GM18526 (cell line): Measurements from ENCODE around the gene SH2D7.

ENCODE experiments used
- POLR2A ChIP-seq: IDR thresholded peaks from 3 replicates; pipeline ENCODE4 v1.6.1; 2011; ENCODE audit not compliant: insufficient read length; ENCODE audit errors: extremely low read depth

The SH2D7 gene

GRCh38 chr15:78055919-78056713 is 36.2 kb upstream of the SH2D7 start:
- no peak for TF ChIP-seq POLR2A

- no peak for TF ChIP-seq POLR2A
Measured at GRCh38 chr15:78056714-78057269, 35.6 kb upstream of the SH2D7 start.

GRCh38 chr15:78057803-78058202 is 34.6 kb upstream of the SH2D7 start:
- TF ChIP-seq POLR2A, result no peak

- TF ChIP-seq POLR2A, result no peak
Measured at GRCh38 chr15:78058401-78058935, 33.9 kb upstream of the SH2D7 start.

GRCh38 chr15:78059110-78059839 is 33.1 kb upstream of the SH2D7 start:
- TF ChIP-seq POLR2A, result no peak

- no peak for TF ChIP-seq POLR2A
Measured at GRCh38 chr15:78060232-78060631, 32.1 kb upstream of the SH2D7 start.

- no peak for TF ChIP-seq POLR2A
Measured at GRCh38 chr15:78061963-78062427, 30.4 kb upstream of the SH2D7 start.

- TF ChIP-seq POLR2A, result no peak
Measured at GRCh38 chr15:78063217-78063616, 29.1 kb upstream of the SH2D7 start.

- TF ChIP-seq POLR2A, result no peak
Measured at GRCh38 chr15:78063970-78064385, 28.4 kb upstream of the SH2D7 start.

- TF ChIP-seq POLR2A, result no peak
Measured at GRCh38 chr15:78064544-78064943, 27.8 kb upstream of the SH2D7 start.

- no peak for TF ChIP-seq POLR2A
Measured at GRCh38 chr15:78065284-78065872, 27.0 kb upstream of the SH2D7 start.

GRCh38 chr15:78065973-78066946 is 26.1 kb upstream of the SH2D7 start:
- no peak for TF ChIP-seq POLR2A

- TF ChIP-seq POLR2A, result no peak
Measured at GRCh38 chr15:78067328-78068228, 24.8 kb upstream of the SH2D7 start.

- TF ChIP-seq POLR2A, result no peak
Measured at GRCh38 chr15:78069052-78069414, 23.3 kb upstream of the SH2D7 start.
